ENCODE measurements around the gene CENPX.

Gene CENPX

DNA sequence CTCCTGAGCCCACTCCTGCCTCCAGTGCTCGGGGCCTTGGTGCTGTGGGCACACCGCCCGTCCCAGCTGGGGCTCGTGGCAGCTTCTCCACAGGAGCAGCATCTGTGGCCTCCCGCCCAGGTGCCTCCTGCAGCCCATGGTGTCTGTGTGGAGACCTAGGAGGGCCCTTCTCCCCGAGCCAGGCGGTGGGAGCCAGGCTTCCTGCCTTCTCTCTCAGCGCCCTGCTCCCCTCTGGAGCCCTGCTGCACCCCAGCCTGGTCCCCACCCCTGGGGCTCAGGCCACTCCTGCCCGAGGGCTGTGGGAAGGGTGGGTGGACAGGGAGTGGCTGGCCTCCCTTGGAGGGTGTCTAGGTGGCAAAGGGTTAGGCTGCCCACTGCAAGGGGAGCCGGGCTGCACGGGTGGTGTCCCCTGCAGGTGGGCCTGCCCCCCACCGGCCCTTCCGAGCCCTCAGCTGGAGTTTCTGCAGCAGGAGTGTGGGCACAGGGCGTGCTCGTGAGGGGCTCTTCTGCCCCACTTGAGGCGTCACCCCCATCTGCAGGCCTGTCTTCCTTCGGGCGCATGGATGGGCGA is 11.0 kb downstream of the CENPX start:
- no peak for DNase-seq (ENCODE audit: low read depth)

GRCh38 chr17:82010575-82011525 is 11.8 kb downstream of the CENPX start:
- no peak for DNase-seq (ENCODE audit: low read depth)

GRCh38 chr17:82009413-82009812 is 13.3 kb downstream of the CENPX start:
- no peak for DNase-seq (ENCODE audit: low read depth)

- DNase-seq (ENCODE audit: low read depth): no peak
These were observed 13.7 kb downstream of the CENPX start for GRCh38 chr17:82008941-82009405.

DNA sequence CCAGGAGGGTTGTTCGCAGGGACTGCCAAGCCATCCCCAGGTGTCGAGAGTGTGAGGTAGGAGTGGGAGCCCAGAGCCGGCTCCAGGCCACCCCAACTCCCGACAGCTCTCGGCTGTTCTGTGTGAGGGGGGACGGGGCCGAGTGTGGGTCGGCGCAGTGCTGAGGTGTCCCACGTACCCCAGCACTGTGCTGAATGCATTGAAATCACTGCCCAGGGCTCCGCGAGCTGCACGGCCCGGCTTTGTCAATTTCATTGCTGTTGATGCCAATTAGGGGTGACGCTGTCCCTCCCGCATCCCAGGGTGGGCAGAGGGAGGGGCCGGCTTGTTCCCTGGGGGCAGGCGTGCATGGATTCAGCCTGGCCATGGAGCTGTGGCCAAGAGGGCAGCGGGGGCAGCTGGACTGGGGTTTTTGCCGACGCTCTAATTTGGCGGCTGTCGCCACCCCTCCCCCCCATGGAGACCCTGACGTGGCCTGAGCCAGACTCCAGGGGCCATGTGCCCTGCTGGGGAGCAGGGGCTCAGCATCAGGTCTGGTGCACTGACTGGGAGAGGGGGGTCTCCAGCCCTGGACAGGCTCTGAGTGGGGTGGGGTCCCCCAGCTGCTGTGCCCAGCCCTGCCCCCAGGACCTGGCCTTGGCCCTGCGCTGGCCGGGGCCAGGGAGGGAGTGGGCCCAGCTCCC is 14.3 kb downstream of the CENPX start:
- DNase-seq (ENCODE audit: low read depth): no peak

DNA sequence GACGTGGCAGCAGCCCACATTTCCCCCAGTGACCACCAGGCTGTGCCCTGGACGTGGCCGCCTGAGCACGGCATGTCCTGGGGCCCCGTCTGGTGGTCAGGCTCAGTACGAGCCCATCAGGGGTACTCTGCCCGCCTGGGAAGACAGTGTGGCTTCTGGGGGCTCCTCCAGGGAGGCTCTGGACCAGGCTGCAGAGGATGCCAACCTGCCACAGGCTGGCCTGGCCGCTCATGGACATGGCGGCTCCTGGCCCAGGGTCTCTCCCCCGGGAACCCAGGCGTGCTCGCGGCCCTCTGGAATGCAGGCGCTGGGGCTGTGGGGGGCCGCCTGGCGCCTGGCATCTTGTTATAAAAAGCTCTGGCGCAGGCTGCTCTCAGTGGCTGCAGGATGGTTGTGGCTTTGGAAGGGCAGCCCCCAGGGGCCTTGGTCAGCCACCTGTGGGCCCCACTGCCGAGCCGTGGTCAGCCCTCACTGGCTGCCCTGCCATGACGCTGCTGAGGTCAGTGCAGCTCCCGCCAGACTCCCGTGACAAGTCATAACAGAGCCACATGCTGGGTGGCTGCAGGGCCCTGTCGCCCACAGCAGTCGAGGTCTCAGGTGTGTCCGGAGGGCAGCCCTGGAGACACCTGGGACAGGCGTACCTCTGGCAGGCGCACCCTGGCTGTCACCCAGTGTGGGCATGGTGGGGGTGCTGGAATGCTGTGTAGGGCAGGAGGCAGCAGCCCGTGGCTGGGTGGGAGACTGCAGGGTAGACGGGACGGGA is 15.0 kb downstream of the CENPX start:
- no peak for DNase-seq (ENCODE audit: low read depth)

- DNase-seq (ENCODE audit: low read depth): no peak
These were observed 15.5 kb downstream of the CENPX start for GRCh38 chr17:82007228-82007494.

- DNase-seq (ENCODE audit: low read depth): no peak
These were observed 16.0 kb downstream of the CENPX start for GRCh38 chr17:82006468-82007227.

DNA sequence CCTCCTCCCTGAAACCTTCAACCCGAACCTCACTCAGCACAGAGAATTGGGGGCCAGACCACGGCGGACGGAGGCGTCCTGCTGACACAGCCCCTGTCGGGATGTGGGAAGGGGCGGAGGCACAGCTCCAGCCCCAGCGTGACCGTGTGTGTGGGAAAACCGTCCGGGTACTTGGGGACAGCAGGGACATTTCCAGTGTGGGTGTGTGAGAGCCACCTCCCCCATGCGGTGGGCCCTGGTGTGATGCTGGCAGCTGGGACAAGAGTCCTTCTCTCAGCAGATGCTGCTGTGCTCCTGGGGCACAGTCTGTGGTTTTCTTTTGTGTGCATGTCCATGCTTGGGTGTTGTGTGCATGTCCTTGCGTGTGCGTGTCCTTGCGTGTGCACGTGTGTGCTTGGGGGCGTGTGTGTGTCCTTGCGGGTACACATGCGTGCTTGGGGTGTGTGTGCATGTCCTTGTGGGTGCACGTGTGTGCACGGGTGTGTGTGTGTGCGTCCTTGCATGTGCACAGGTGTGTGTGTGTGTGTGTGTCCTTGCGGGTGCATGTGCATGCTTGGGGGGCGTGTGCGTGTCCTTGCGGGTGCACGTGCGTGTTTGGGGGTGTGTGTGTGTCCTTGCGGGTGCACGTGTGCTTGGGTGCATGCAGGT is 16.9 kb downstream of the CENPX start:
- no peak for DNase-seq (ENCODE audit: low read depth)

DNA sequence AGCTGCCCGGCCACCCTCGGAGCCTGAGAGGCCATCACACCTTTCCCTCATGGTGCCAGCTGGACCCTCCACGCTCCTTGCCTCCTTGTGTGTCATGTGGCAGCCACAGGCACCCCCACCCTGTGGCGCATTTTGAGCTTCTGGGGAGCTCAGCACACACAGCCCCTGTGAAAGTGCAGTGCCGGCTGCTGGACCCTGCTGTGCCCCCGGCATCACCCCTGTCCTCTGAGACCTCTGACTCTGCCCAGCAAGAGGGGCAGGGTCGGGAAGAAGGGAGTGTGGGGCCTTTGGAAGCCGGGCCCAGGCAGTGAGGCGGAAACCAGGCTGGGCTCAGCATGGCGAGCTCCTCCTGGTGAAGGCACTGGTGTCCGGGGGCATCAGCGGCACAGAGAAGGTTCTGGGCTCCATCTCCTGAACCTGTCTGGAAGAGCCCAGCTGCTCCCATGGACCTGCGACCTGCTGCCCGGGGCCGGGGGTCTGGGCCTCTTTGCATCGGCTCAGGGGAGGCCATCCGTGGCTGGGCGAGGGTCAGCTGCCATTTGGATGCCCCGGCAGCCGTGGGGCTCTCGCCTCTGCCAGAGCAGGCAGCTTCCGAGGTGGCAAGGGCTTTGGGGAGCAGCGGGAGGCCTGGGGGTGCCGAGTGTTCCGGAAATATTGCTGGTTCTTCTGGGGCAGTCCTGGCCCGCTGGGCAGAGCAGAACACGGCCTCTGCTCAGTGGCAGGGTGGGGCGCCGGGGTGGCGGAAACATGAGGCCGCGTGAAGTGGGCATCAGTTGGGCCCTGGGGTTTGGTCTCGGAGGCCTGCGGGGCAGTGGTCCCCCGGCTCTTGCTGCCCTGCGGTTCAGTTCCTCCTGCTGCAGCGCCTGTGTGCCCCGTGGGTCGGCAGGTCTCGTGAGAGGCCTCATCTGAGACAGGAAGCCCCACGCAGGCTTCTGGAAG is 17.9 kb downstream of the CENPX start:
- no peak for DNase-seq (ENCODE audit: low read depth)

- DNase-seq (ENCODE audit: low read depth): peak; percentile 8
These were observed 19.0 kb downstream of the CENPX start for GRCh38 chr17:82003411-82004381.

- DNase-seq (ENCODE audit: low read depth): no peak
These were observed 21.1 kb downstream of the CENPX start for GRCh38 chr17:82001571-82002056.

GRCh38 chr17:82000803-82001570 is 21.7 kb downstream of the CENPX start:
- no peak for DNase-seq (ENCODE audit: low read depth)

GRCh38 chr17:81999976-82000802 is 22.5 kb downstream of the CENPX start:
- no peak for DNase-seq (ENCODE audit: low read depth)

- DNase-seq (ENCODE audit: low read depth): no peak
These were observed 23.1 kb downstream of the CENPX start for GRCh38 chr17:81999587-81999975.

- DNase-seq (ENCODE audit: low read depth): no peak
These were observed 23.8 kb downstream of the CENPX start for GRCh38 chr17:81998691-81999438.
